SKM-1 (cell line): ENCODE data around the gene DNAH14.

Source experiments
- DNase-seq: peaks from one replicate; lab custom pipeline; 2025; ENCODE audit not compliant: unreplicated experiment; lab: John Stamatoyannopoulos, UW

DNAH14 gene

GRCh38 chr1:225446595-225446960, 517.1 kb downstream of the DNAH14 start:
- no peak for DNase-seq

GRCh38 chr1:225446981-225447615, 517.6 kb downstream of the DNAH14 start:
- DNase-seq, result no peak

- no peak for DNase-seq
Measured at GRCh38 chr1:225447650-225448089, 518.2 kb downstream of the DNAH14 start.

GRCh38 chr1:225448146-225448805, 518.8 kb downstream of the DNAH14 start:
- DNase-seq, result no peak
